Neutrophil (primary cell): ENCODE measurements around the gene TAS2R10.

Experiments
- H3K27ac ChIP-seq: fragments of 200-600 bp; sonication (generic); 2 replicates; pipeline ENCODE4 v1.5.1; 2016; ENCODE audit warnings: mild to moderate bottlenecking, moderate library complexity
- H3K27me3 ChIP-seq: fragments of 200-600 bp; sonication (generic); 2 replicates; pipeline ENCODE4 v1.6.0; 2016; ENCODE audit warnings: mild to moderate bottlenecking
- H3K36me3 ChIP-seq: fragments of 200-600 bp; sonication (generic); 2 replicates; pipeline ENCODE4 v1.5.1; 2017
- H3K4me1 ChIP-seq, 2 experiments: fragments of 200-600 bp in 1 of 2; sonication (generic) in 1 of 2; 1 replicate in 1 of 2; 2 replicates in 1 of 2; pipeline versions ENCODE4 v1.5.1 to v1.6.1; 2013 to 2016; ENCODE audit warnings: low read depth in 1 of 2, low read length in 1 of 2, mild to moderate bottlenecking in 1 of 2, moderate library complexity in 1 of 2; ENCODE audit not compliant: control insufficient read depth in 1 of 2, insufficient read depth in 1 of 2
- H3K4me3 ChIP-seq, 2 experiments: fragments of 200-600 bp in 1 of 2; sonication (generic) in 1 of 2; 1 replicate in 1 of 2; 2 replicates in 1 of 2; pipeline ENCODE4 v1.5.1; 2013 to 2016; ENCODE audit warnings: low read depth in 1 of 2, low read length in 1 of 2, mild to moderate bottlenecking in 1 of 2, moderate library complexity in 1 of 2
- H3K9me3 ChIP-seq: fragments of 200-600 bp; sonication (generic); 2 replicates; pipeline ENCODE4 v1.5.1; 2016
- TF ChIP-seq, protein P1 (sequence below): fragments of 200-600 bp; sonication (generic); IDR thresholded peaks from 2 replicates; pipeline ENCODE4 v1.5.1; 2016; ENCODE audit warnings: antibody characterized with exemption

Gene TAS2R10

GRCh38 chr12:10783252-10783651 is 42.9 kb downstream of the TAS2R10 start:
- H3K4me3 ChIP-seq: no peak overlapping the region
- H3K27me3 ChIP-seq: no peaks in the 10 kb centered on the region
- H3K9me3 ChIP-seq: no peaks in the 10 kb centered on the region
- no peaks in the 10 kb centered on the region for H3K36me3 ChIP-seq
- no peaks in the 10 kb centered on the region for H3K4me1 ChIP-seq
- TF ChIP-seq, protein P1, sequence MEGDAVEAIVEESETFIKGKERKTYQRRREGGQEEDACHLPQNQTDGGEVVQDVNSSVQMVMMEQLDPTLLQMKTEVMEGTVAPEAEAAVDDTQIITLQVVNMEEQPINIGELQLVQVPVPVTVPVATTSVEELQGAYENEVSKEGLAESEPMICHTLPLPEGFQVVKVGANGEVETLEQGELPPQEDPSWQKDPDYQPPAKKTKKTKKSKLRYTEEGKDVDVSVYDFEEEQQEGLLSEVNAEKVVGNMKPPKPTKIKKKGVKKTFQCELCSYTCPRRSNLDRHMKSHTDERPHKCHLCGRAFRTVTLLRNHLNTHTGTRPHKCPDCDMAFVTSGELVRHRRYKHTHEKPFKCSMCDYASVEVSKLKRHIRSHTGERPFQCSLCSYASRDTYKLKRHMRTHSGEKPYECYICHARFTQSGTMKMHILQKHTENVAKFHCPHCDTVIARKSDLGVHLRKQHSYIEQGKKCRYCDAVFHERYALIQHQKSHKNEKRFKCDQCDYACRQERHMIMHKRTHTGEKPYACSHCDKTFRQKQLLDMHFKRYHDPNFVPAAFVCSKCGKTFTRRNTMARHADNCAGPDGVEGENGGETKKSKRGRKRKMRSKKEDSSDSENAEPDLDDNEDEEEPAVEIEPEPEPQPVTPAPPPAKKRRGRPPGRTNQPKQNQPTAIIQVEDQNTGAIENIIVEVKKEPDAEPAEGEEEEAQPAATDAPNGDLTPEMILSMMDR: no peak
- H3K27ac ChIP-seq: no peak overlapping the region

- H3K4me3 ChIP-seq: no peak overlapping the region
- no peaks in the 10 kb centered on the region for H3K36me3 ChIP-seq
- no peak overlapping the region for H3K27ac ChIP-seq
- no peaks in the 10 kb centered on the region for H3K9me3 ChIP-seq
- H3K4me1 ChIP-seq: no peaks in the 10 kb centered on the region
- peaks cover under 1% of the 10 kb centered on the region for H3K27me3 ChIP-seq
- TF ChIP-seq, protein P1: no peak
These were observed 47.1 kb downstream of the TAS2R10 start for GRCh38 chr12:10779103-10779502.
